Epithelial cell of proximal tubule (primary cell): ENCODE results near the gene AFF3. TPM values are rescaled to one million over a fixed set of nuclear protein-coding genes. Genes with fewer than 3 reads are reported as not detected.
"Not testable (repeated sequence)": the region's sequence is repeated elsewhere in the genome, so short reads cannot be mapped to it uniquely, and the experiment has no call there.

Source experiments
- DNase-seq: peaks from one replicate; pipeline ENCODE4 v3.0.0-alpha.2; 2011; ENCODE audit warnings: low read depth
- H3K4me3 ChIP-seq: 2 replicates; pipeline ENCODE4 v1.5.1; 2011; ENCODE audit warnings: low read depth, mild to moderate bottlenecking, low read length
- CTCF ChIP-seq: conservative IDR thresholded peaks from 2 replicates; pipeline ENCODE4 v1.5.1; 2012; ENCODE audit warnings: low read depth, mild to moderate bottlenecking, low read length
- total RNA-seq: library from RNA; depleted of rRNA; stranded (reverse); fragments of >200 nt; gene quantifications from 2 replicates; pipeline ENCODE4 v1.2.3, GENCODE V29; 2015

AFF3 gene
- total RNA-seq, 1 donor from 2014 or later: 0.35 TPM

DNA sequence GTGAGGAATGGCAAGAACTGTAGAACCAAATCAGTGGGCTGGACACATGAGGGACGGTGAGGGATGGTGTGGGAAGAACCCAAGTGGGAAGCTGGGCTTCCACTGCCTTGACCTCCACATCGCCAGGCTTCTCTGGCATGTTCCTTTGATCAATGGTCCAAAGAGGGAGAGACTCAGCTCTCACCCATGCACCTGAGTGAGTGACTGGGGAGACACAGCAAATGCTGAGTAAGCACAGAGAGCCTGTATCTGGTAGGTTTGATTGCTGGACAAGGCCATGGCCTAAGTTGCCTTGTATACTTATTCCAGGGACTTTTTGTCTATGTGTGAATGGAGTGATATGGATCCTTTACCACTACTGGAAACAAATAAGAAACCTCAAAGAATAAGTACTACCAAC, 188.6 kb downstream of the AFF3 start:
- H3K4me3 ChIP-seq: no peak overlapping the region
- no peak for DNase-seq
- no peak for TF ChIP-seq CTCF

GRCh38 chr2:99949963-99950362, 192.4 kb downstream of the AFF3 start:
- no peak for DNase-seq
- no peak for TF ChIP-seq CTCF
- no peak overlapping the region for H3K4me3 ChIP-seq

DNA sequence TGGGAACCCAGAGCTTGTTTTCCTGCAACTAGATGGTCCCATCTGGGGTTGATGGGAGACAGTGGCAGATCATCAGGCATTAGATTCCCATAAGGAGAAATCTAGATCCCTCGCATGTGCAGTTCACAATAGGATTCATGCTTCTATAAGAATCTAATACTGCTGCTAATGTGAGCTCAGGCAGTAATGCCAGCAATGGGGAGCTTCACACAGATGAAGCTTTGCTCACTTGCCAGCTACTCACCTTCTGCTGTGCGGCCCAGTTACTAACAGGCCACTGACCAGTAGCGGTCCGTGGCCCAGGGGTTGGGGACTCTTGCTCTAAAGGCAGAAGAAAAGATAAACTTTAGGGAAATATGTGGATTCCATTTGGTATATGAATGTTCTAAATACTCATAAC, 192.9 kb downstream of the AFF3 start:
- H3K4me3 ChIP-seq: no peak overlapping the region
- no peak for TF ChIP-seq CTCF
- DNase-seq: no peak

- no peak overlapping the region for H3K4me3 ChIP-seq
- no peak for DNase-seq
- TF ChIP-seq CTCF: no peak
These were observed 194.4 kb downstream of the AFF3 start for GRCh38 chr2:99948010-99948409.

- not testable (repeated sequence) for H3K4me3 ChIP-seq, DNase-seq
These were observed 195.0 kb downstream of the AFF3 start for GRCh38 chr2:99947366-99947765.

DNA sequence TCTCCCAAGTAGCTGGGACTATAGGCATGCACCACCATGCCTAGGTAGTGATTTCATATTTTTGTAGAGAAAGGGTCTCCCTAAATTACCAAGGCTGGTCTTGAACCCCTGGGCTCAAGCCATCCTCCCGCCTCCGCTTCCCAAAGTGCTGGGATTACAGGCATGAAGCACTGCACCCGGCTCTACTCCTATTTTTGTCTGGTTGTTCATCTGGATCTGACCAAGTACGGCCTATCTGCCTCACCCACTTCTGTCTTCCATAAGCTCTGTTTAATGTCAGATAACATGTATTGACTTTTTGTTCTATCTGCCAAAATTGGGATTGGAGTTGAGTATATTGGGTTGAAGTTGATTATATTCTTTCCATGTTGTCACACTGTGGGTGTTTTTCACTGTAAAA, 198.4 kb downstream of the AFF3 start:
- H3K4me3 ChIP-seq: no peak overlapping the region
- no peak for TF ChIP-seq CTCF
- DNase-seq: no peak

GRCh38 chr2:99942561-99943347, 199.6 kb downstream of the AFF3 start:
- DNase-seq: no peak
- no peak overlapping the region for H3K4me3 ChIP-seq
- no peak for TF ChIP-seq CTCF
